RWPE2 (cell line): ENCODE measurements around the gene CTDNEP1.

Experiments
- ATAC-seq: fragments of 200-7000 bp; cut with Tn5 transposase; 3 replicates; pipeline ENCODE4 v1.9.1; 2021; ENCODE audit warnings: low read depth
- DNase-seq: peaks from one replicate; pipeline ENCODE4 v3.0.0-alpha.2; 2020; ENCODE audit warnings: low spot score
- H3K27ac ChIP-seq: fragments of 450-650 bp; 2 replicates; pipeline ENCODE4 v1.5.1; 2017; ENCODE audit warnings: mild to moderate bottlenecking; ENCODE audit not compliant: poor library complexity, severe bottlenecking
- H3K27me3 ChIP-seq: fragments of 250-450 bp; sonication (Bioruptor Pico); 2 replicates; pipeline ENCODE4 v1.5.1; 2021; ENCODE audit warnings: mild to moderate bottlenecking, moderate library complexity; ENCODE audit not compliant: insufficient read depth, poor library complexity, severe bottlenecking
- H3K36me3 ChIP-seq: fragments of 250-450 bp; sonication (Bioruptor Pico); 2 replicates; pipeline ENCODE4 v1.5.1; 2020; ENCODE audit warnings: low read depth, mild to moderate bottlenecking, moderate library complexity
- H3K4me1 ChIP-seq: fragments of 250-450 bp; sonication (Bioruptor Pico); 2 replicates; pipeline ENCODE4 v1.5.1; 2021; ENCODE audit warnings: mild to moderate bottlenecking, moderate library complexity; ENCODE audit not compliant: insufficient read depth, poor library complexity, severe bottlenecking
- H3K4me3 ChIP-seq: fragments of 250-450 bp; sonication (Bioruptor Pico); 2 replicates; pipeline ENCODE4 v1.5.1; 2021; ENCODE audit warnings: mild to moderate bottlenecking, moderate library complexity; ENCODE audit not compliant: severe bottlenecking
- H3K9me3 ChIP-seq: fragments of 250-450 bp; sonication (Bioruptor Pico); 2 replicates; pipeline ENCODE4 v1.5.1; 2021; ENCODE audit warnings: mild to moderate bottlenecking, moderate library complexity; ENCODE audit not compliant: severe bottlenecking
- TF ChIP-seq, protein P1 (sequence below): fragments of 450-650 bp; IDR thresholded peaks from one replicate; pipeline ENCODE4 v1.5.1; 2017; ENCODE audit warnings: mild to moderate bottlenecking, moderate library complexity; ENCODE audit not compliant: poor library complexity, severe bottlenecking

CTDNEP1 gene

DNA sequence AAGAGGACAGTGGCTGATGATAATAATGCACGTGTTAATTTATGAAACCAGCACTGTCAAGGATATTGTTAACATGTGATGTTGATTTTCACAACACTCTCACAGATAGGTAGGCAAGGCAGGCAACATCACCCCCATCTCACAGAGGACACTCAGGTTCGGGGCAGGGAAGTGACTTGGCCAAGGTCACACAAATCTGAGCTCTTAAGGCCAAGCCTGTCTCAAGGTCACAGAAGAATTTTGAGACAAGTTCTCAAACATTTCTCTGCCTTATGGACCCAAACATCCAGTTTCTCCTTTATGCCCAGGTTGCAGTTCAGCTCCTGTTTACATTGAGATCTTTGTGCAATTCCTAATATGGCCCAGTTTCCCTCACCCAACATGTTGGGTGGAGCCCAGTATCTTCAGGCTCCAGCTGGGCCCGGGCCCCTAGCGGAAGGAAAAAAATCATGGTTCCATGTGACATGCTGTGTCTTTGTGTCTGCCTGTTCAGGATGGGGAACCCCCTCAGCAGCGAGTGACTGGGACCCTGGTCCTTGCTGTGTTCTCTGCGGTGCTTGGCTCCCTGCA, 31.3 kb upstream of the CTDNEP1 start:
- DNase-seq (no peak), ATAC-seq (no peak)
- Histone ChIP-seq H3K4me3 (no peak overlapping the region), H3K27ac (no peak overlapping the region), H3K4me1 (peaks cover 7% of the 10 kb centered on the region), H3K27me3 (no peaks in the 10 kb centered on the region), H3K36me3 (no peaks in the 10 kb centered on the region), H3K9me3 (no peaks in the 10 kb centered on the region)
- TF ChIP-seq, protein P1, sequence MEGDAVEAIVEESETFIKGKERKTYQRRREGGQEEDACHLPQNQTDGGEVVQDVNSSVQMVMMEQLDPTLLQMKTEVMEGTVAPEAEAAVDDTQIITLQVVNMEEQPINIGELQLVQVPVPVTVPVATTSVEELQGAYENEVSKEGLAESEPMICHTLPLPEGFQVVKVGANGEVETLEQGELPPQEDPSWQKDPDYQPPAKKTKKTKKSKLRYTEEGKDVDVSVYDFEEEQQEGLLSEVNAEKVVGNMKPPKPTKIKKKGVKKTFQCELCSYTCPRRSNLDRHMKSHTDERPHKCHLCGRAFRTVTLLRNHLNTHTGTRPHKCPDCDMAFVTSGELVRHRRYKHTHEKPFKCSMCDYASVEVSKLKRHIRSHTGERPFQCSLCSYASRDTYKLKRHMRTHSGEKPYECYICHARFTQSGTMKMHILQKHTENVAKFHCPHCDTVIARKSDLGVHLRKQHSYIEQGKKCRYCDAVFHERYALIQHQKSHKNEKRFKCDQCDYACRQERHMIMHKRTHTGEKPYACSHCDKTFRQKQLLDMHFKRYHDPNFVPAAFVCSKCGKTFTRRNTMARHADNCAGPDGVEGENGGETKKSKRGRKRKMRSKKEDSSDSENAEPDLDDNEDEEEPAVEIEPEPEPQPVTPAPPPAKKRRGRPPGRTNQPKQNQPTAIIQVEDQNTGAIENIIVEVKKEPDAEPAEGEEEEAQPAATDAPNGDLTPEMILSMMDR, result no peak

DNA sequence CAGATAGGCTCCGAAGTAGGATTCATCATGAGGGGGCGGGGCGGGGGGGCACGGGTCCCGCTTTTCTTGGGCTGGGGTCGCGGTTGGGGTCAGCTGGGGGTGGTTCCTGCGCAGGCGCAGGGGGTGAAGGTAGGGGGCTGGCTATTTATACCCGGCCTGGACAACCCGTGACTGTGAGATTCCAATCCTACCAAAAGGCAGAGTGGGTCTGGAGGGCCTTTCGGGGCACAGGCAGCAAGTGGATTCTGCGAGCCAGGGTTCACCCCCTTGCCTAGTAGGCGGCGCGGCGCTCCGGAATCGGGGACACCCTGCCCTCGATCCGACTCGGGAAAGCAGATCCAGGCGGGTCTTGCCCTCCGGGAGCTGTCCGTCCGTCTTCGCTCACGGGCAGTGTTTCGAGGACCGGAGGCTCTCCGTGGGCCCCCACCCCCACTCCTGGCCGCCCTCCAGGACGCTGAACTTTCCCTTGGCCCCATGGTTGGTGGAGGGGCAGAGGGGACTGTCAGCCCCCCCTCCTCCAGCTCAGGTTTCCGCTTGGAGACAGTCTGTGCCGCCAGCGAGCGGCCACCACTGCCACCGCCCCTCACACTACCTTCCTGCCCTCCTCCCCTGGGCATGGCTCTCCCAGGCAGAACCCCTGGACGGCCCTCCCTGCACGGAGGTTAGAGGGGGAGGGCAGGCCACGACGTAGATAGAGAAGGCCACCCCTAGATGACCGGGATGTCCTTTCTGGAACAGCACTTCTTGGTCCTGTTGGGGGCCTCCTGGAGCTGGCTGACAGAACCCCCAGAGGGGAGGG, 30.6 kb upstream of the CTDNEP1 start:
- Histone ChIP-seq H3K4me3 (peak overlapping the region; percentile 43), H3K36me3 (no peaks in the 10 kb centered on the region), H3K4me1 (peaks cover 7% of the 10 kb centered on the region), H3K27ac (no peak overlapping the region), H3K9me3 (no peaks in the 10 kb centered on the region), H3K27me3 (no peaks in the 10 kb centered on the region)
- no peak; the same call in 2 of the 3 replicates for ATAC-seq
- no peak for DNase-seq
- TF ChIP-seq, protein P1, result no peak

DNA sequence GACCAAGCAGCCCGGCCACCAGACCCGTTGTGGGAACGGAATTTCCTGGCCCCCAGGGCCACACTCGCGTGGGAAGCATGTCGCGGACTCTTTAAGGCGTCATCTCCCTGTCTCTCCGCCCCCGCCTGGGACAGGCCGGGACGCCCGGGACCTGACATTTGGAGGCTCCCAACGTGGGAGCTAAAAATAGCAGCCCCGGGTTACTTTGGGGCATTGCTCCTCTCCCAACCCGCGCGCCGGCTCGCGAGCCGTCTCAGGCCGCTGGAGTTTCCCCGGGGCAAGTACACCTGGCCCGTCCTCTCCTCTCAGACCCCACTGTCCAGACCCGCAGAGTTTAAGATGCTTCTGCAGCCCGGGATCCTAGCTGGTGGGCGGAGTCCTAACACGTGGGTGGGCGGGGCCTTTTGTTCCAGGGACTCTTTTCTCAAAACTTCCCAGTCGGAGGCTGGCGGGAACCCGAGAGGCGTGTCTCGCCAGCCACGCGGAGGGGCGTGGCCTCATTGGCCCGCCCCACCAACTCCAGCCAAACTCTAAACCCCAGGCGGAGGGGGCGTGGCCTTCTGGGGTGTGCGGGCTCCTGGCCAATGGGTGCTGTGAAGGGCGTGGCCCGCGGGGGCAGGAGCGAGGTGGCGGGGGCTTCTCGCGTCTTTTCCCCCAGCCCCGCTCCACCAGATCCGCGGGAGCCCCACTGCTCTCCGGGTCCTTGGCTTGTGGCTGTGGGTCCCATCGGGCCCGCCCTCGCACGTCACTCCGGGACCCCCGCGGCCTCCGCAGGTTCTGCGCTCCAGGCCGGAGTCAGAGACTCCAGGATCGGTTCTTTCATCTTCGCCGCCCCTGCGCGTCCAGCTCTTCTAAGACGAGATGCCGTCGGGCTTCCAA, 29.8 kb upstream of the CTDNEP1 start, which contains the start of gene SLC2A4:
Gene SLC2A4, plus strand, starts transcription at position 645 of the 879 bp plus-strand sequence. Its CDS starts 217 bp downstream, at position 862.
- ATAC-seq (peak; percentile 58), DNase-seq (peak; percentile 95)
- no peaks in the 10 kb centered on the region for H3K27me3 ChIP-seq
- H3K4me3 ChIP-seq, result peak within 1 kb of the TSS; percentile 43
- H3K27ac ChIP-seq, result peak within 1 kb of the TSS; percentile 41
- peaks cover 7% of the 10 kb centered on the region for H3K4me1 ChIP-seq
- no peaks in the 10 kb centered on the region for H3K9me3 ChIP-seq
- TF ChIP-seq, protein P1, result no peak
- H3K36me3 ChIP-seq, result no peaks in the 10 kb centered on the region

DNA sequence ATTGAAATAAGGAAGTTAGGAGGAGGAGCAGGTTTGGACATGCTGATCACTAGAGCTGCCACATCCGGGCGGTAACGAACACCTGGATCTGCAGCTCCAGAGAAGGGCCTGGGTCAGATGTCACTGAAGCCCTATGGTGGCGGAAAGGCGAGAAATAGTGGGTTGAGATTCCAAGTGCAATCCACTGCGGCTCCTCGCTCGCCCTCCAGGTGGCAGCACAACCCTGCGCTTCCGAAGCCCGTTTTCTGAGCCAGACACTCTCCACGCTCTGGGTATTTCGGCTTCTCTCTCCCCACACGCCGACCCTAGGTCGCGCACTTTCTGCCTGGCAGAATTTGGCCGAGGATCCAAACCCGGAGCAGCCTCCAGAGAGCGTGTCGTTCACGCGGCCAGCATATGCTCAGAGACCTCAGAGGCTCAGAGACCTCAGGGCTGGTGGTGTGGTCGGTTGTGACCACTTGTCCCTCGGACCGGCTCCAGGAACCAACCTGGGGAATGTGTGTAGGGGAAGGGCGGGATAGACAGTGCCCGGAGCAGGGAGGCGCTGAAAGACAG, 29.1 kb upstream of the CTDNEP1 start:
- peak overlapping the region; percentile 41 for H3K27ac ChIP-seq
- H3K4me1 ChIP-seq, result peaks cover 7% of the 10 kb centered on the region
- TF ChIP-seq, protein P1, result peak; percentile 94
- no peaks in the 10 kb centered on the region for H3K36me3 ChIP-seq
- H3K9me3 ChIP-seq, result no peaks in the 10 kb centered on the region
- ATAC-seq, result peak; percentile 75
- H3K27me3 ChIP-seq, result no peaks in the 10 kb centered on the region
- H3K4me3 ChIP-seq, result peak overlapping the region; percentile 43
- no peak for DNase-seq
